ENCODE results near the gene FBXO45. TPM values are rescaled to one million over a fixed set of nuclear protein-coding genes. Genes with fewer than 3 reads are reported as not detected.
"Not testable (repeated sequence)": the region's sequence is repeated elsewhere in the genome, so short reads cannot be mapped to it uniquely, and the experiment has no call there.

Gene FBXO45
- total and polyA plus RNA-seq, 5 experiments from 2014 or later, result 1.7 to 4.7 (median 2.9) TPM

DNA sequence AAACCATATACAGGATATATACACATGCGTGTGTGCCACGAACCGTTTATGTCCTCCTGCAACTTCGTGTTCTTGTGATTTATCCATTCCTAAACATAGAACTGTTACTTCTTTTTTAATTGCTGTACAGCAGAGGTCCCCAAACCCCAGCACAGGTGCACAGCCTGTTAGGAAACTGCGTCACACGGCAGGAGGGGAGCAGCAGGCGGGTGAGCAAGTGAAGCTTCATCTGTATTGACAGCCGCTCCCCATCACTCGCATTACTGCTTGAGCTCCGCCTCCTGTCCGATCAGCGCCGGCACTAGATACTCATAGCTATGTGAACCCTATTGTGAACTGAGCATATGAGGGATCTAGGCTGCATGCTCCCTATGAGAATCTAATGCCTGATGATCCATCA, 36.1 kb downstream of the FBXO45 start:
- peak overlapping the region in 8 of 10 donors; percentile 55 to 89 (median 80) for H3K27ac Mint-ChIP-seq
- DNase-seq, result peak; percentile 39 to 85 (median 64)
- POLR2A ChIA-PET, result interaction anchor here (0.6 to 0.9 kb wide), 3 partner anchors 28 to 293 kb away, joined by 4 to 8 read pairs (median 5); no protein-coding TSS in a partner anchor
- peak; percentile 78 for ATAC-seq
- peak overlapping the region in 9 of 10 donors; percentile 43 to 74 (median 55) for H3K4me3 Mint-ChIP-seq
- H3K9me3 Mint-ChIP-seq, result no peaks in the 10 kb centered on the region
- H3K27me3 Mint-ChIP-seq, result no peaks in the 10 kb centered on the region
- H3K4me1 Mint-ChIP-seq, result peaks cover 6 to 19% (median 17%) of the 10 kb centered on the region in 4 donors
- no peaks in the 10 kb centered on the region for H3K36me3 Mint-ChIP-seq

- ATAC-seq (no peak), DNase-seq (no peak)
- Mint-ChIP-seq H3K9me3 (no peaks in the 10 kb centered on the region), H3K27ac (peak overlapping the region in 5 of 10 donors; percentile 39 to 87 (median 65)), H3K27me3 (no peaks in the 10 kb centered on the region), H3K36me3 (no peaks in the 10 kb centered on the region), H3K4me1 (peaks cover 18 to 46% (median 44%) of the 10 kb centered on the region in 4 donors), H3K4me3 (no peak overlapping the region)
- POLR2A ChIA-PET, result interaction anchor here (1.0 to 2.2 kb wide), 6 partner anchors 24 to 132 kb away, joined by 3 to 32 read pairs (median 8); partner anchors contain the start of genes FBXO45, NRROS and PAK2
Measured at GRCh38 chr3:196608693-196609092, 40.2 kb downstream of the FBXO45 start.

DNA sequence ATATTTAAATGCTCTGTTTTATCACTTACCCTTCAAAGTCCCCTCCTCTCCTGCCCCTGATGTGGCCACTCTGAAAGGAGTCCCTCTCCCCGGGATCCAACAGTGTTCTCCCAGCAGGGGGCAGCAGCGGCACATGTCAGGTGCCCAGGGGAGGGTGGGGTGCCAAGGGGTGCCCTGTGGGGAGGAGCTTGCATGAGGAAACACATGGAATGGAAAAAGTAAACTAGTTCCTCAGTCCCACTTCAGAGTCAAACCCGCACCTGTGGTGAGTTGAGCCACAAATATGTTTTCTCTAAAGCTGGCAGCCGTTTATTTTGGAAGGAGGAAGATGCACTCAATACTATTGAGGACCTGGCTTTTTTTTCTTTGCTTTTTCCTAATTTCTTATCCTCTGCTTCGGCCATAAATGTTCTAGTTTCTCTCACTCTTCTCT, 40.9 kb downstream of the FBXO45 start:
- Mint-ChIP-seq H3K4me3 (peak overlapping the region; percentile 23 to 86 (median 68)), H3K36me3 (no peaks in the 10 kb centered on the region), H3K27me3 (no peaks in the 10 kb centered on the region), H3K4me1 (peaks cover 18 to 47% (median 40%) of the 10 kb centered on the region in 4 donors), H3K27ac (peak overlapping the region; percentile 23 to 94 (median 78)), H3K9me3 (no peaks in the 10 kb centered on the region)
- ATAC-seq (peak; percentile 94), DNase-seq (peak; percentile 84 to 97 (median 91))
- POLR2A ChIA-PET, result interaction anchor here (1.0 to 2.2 kb wide), 8 partner anchors 20 to 131 kb away, joined by 3 to 32 read pairs (median 5); partner anchors contain the start of genes FBXO45, NRROS and PAK2

DNA sequence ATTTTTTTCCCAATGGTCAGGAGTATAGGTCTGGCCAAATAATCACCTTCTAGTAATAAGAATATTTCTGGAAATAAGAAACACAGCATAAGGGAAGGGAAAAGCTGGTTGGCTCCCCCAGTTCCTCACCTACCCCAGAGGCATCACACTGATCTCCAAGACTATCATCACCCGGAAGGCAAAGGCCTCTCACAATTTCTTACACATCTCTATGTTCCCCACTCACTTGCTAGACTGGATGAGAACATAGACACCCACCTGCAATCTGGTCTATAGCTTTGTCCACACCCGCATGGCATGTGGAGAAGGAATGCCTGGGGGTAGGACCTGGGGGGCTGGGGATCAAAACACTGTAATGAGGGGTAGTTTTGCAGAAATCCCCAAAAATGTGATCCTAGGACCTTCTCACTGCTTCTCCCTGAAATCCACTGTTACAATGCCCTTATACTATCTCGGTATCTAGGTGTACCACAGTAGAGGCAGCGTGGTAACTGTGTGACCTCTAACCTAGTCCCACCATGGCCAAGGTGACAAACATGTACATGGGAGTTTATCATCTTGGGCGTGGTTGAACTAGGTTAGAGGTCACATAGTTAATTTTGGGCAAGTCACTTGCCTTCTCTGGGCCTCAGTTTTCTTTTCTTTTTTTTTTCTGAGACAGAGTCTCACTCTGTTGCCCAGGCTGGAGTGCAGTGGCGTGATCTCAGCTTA, 41.5 kb downstream of the FBXO45 start:
- DNase-seq, result no peak
- Mint-ChIP-seq H3K9me3 (no peaks in the 10 kb centered on the region), H3K27me3 (no peaks in the 10 kb centered on the region), H3K4me3 (peak overlapping the region; percentile 9 to 86 (median 68)), H3K36me3 (no peaks in the 10 kb centered on the region), H3K27ac (peak overlapping the region; percentile 23 to 94 (median 78)), H3K4me1 (peaks cover 16 to 43% (median 35%) of the 10 kb centered on the region in 4 donors)
- POLR2A ChIA-PET, result interaction anchor here (1.0 to 2.2 kb wide), 8 partner anchors 20 to 130 kb away, joined by 3 to 32 read pairs (median 5); partner anchors contain the start of genes FBXO45, NRROS and PAK2
- ATAC-seq, result peak; percentile 15 to 29

- Mint-ChIP-seq H3K27ac (peak overlapping the region; percentile 20 to 81 (median 68)), H3K27me3 (no peaks in the 10 kb centered on the region), H3K9me3 (peaks cover 0 to 2% (median 0%) of the 10 kb centered on the region in 9 donors), H3K4me1 (peaks cover 16 to 43% (median 32%) of the 10 kb centered on the region in 4 donors), H3K4me3 (peak overlapping the region in 9 of 10 donors; percentile 3 to 68 (median 48)), H3K36me3 (no peaks in the 10 kb centered on the region)
- DNase-seq (no peak), ATAC-seq (no peak)
- POLR2A ChIA-PET, result interaction anchor here (0.6 to 3.8 kb wide), 4 partner anchors 20 to 358 kb away, joined by 3 to 34 read pairs (median 4); no protein-coding TSS in a partner anchor
Measured at GRCh38 chr3:196611761-196612483, 43.5 kb downstream of the FBXO45 start.

GRCh38 chr3:196615234-196615633, 46.8 kb downstream of the FBXO45 start:
- DNase-seq, H3K4me3 Mint-ChIP-seq, POLR2A ChIA-PET, H3K36me3 Mint-ChIP-seq, H3K27ac Mint-ChIP-seq, ATAC-seq, H3K9me3 Mint-ChIP-seq, H3K27me3 Mint-ChIP-seq: not testable (repeated sequence)
- H3K4me1 Mint-ChIP-seq, result peaks cover 11 to 46% (median 25%) of the 10 kb centered on the region in 4 donors

DNA sequence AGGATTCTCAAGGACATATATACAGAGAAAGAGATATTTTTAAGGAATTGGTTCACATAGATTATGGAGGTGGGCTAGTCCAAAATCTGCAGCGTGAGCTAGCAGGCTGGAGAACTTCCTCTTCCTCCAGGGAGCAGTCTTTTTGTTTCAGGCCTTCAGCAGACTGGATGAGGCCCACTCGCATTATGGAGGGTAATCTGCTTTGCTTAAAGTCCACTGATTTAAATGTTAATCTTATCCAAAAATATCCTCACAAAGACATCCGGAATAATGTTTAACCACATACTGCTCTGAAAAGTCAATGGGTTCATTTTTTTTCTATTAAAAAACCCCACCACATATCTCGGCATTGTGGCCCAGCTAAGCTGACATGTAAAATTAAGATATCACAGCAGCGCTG, 48.8 kb downstream of the FBXO45 start:
- H3K27me3 Mint-ChIP-seq, result no peaks in the 10 kb centered on the region
- POLR2A ChIA-PET, result interaction anchor here (1.5 kb wide), 1 partner anchor 11 kb away, joined by 3 read pairs; no protein-coding TSS in a partner anchor

DNA sequence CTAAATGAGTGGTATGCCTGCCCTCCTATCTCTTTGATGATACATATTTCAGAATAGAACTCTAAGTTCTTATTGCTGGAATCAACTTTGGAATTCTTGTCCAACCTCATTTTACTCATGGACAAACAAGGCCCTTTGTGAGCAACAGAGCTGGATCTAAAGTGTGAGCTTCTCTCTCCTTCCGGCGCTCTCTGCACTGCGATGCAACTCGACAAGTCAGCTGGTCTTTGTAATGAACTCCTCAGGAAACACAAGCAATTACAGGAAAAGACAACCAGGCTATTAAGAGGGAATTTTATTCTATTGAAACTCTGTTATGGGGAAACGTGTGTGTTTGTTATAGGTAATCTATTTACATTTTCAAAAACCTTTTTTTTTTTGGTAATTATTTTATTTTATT, 50.8 kb downstream of the FBXO45 start:
- Mint-ChIP-seq H3K36me3 (no peaks in the 10 kb centered on the region), H3K4me3 (peak overlapping the region in 1 of 10 donors; percentile 44), H3K27me3 (no peaks in the 10 kb centered on the region), H3K4me1 (peaks cover 8 to 33% (median 11%) of the 10 kb centered on the region in 4 donors), H3K27ac (peak overlapping the region in 4 of 10 donors; percentile 2 to 68 (median 42)), H3K9me3 (peaks cover 0 to 2% (median 0%) of the 10 kb centered on the region in 9 donors)
- POLR2A ChIA-PET, result interaction anchor here (0.6 kb wide), 1 partner anchor 551 kb away, joined by 5 read pairs; no protein-coding TSS in a partner anchor
- DNase-seq (no peak), ATAC-seq (no peak)

More for the DNA sequence above, 48.8 kb downstream of the FBXO45 start:
- H3K36me3 Mint-ChIP-seq, result no peaks in the 10 kb centered on the region
- peaks cover 11 to 42% (median 14%) of the 10 kb centered on the region in 4 donors for H3K4me1 Mint-ChIP-seq
- peaks cover 0 to 2% (median 0%) of the 10 kb centered on the region in 9 donors for H3K9me3 Mint-ChIP-seq
- H3K4me3 Mint-ChIP-seq, result no peak overlapping the region
- no peak for DNase-seq
- H3K27ac Mint-ChIP-seq, result no peak overlapping the region
- no peak for ATAC-seq

DNA sequence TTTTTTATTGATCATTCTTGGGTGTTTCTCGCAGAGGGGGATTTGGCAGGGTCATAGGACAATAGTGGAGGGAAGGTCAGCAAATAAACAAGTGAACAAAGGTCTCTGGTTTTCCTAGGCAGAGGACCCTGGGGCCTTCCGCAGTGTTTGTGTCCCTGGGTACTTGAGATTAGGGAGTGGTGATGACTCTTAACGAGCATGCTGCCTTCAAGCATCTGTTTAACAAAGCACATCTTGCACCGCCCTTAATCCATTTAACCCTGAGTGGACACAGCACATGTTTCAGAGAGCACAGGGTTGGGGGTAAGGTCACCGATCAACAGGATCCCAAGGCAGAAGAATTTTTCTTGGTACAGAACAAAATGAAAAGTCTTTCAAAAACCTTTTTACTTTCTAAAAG, 51.2 kb downstream of the FBXO45 start:
- POLR2A ChIA-PET, result interaction anchor here (0.6 kb wide), 1 partner anchor 551 kb away, joined by 5 read pairs; no protein-coding TSS in a partner anchor
- not testable (repeated sequence) for H3K27ac Mint-ChIP-seq, ATAC-seq, H3K27me3 Mint-ChIP-seq, DNase-seq, H3K36me3 Mint-ChIP-seq, H3K4me3 Mint-ChIP-seq, H3K9me3 Mint-ChIP-seq
- peaks cover 11 to 37% (median 15%) of the 10 kb centered on the region in 4 donors for H3K4me1 Mint-ChIP-seq

GRCh38 chr3:196620161-196620604, 51.7 kb downstream of the FBXO45 start:
- Mint-ChIP-seq H3K27me3 (no peaks in the 10 kb centered on the region), H3K9me3 (peaks cover 0 to 2% (median 0%) of the 10 kb centered on the region in 9 donors), H3K4me3 (peak overlapping the region in 1 of 10 donors; percentile 46), H3K4me1 (peaks cover 15 to 43% (median 21%) of the 10 kb centered on the region in 4 donors), H3K36me3 (no peaks in the 10 kb centered on the region), H3K27ac (peak overlapping the region in 5 of 10 donors; percentile 12 to 45 (median 31))
- DNase-seq (no peak), ATAC-seq (no peak)
- POLR2A ChIA-PET, result no interaction called here

GRCh38 chr3:196620684-196621083, 52.2 kb downstream of the FBXO45 start:
- H3K36me3 Mint-ChIP-seq, result no peaks in the 10 kb centered on the region
- DNase-seq (no peak), ATAC-seq (no peak)
- POLR2A ChIA-PET, result no interaction called here
- peaks cover 18 to 46% (median 25%) of the 10 kb centered on the region in 4 donors for H3K4me1 Mint-ChIP-seq
- no peaks in the 10 kb centered on the region for H3K27me3 Mint-ChIP-seq
- H3K9me3 Mint-ChIP-seq, result peaks cover 0 to 2% (median 0%) of the 10 kb centered on the region in 9 donors
- H3K4me3 Mint-ChIP-seq, result no peak overlapping the region
- H3K27ac Mint-ChIP-seq, result peak overlapping the region in 2 of 10 donors; percentile 31 to 45

- peak overlapping the region in 1 of 10 donors; percentile 38 for H3K4me3 Mint-ChIP-seq
- ATAC-seq, result no peak
- H3K27me3 Mint-ChIP-seq, result no peaks in the 10 kb centered on the region
- H3K4me1 Mint-ChIP-seq, result peaks cover 18 to 46% (median 25%) of the 10 kb centered on the region in 4 donors
- no peaks in the 10 kb centered on the region for H3K36me3 Mint-ChIP-seq
- DNase-seq, result no peak
- POLR2A ChIA-PET, result interaction anchor here (1.0 to 1.1 kb wide), 2 partner anchors 10 to 118 kb away, joined by 3 to 5 read pairs; partner anchors contain the start of gene PAK2
- H3K9me3 Mint-ChIP-seq, result peaks cover 0 to under 1% (median 0%) of the 10 kb centered on the region in 9 donors
- H3K27ac Mint-ChIP-seq, result peak overlapping the region in 1 of 10 donors; percentile 54
Measured at GRCh38 chr3:196621611-196622010, 53.2 kb downstream of the FBXO45 start.

Data from naive thymus-derived CD8-positive, alpha-beta T cell (primary cell).